Mammary epithelial cell (primary cell): ENCODE data around the gene ZNF48.

Experiments used
- EZH2 ChIP-seq: IDR thresholded peaks from 2 replicates; pipeline ENCODE4 v1.6.1; 2012; ENCODE audit warnings: low read length, inconsistent platforms, borderline replicate concordance
- TF ChIP-seq, protein P1 (sequence below), 2 donors: IDR thresholded peaks in 1 of 2; conservative IDR thresholded peaks in 1 of 2; 2 replicates each; pipeline ENCODE4 v1.5.1; 2011 to 2012; ENCODE audit warnings: inconsistent platforms in 2 of 2, low read length in 2 of 2, mild to moderate bottlenecking in 2 of 2, control low read depth in 1 of 2, low read depth in 1 of 2; ENCODE audit not compliant: insufficient read depth in 1 of 2; ENCODE audit errors: extremely low read depth in 1 of 2

DNA sequence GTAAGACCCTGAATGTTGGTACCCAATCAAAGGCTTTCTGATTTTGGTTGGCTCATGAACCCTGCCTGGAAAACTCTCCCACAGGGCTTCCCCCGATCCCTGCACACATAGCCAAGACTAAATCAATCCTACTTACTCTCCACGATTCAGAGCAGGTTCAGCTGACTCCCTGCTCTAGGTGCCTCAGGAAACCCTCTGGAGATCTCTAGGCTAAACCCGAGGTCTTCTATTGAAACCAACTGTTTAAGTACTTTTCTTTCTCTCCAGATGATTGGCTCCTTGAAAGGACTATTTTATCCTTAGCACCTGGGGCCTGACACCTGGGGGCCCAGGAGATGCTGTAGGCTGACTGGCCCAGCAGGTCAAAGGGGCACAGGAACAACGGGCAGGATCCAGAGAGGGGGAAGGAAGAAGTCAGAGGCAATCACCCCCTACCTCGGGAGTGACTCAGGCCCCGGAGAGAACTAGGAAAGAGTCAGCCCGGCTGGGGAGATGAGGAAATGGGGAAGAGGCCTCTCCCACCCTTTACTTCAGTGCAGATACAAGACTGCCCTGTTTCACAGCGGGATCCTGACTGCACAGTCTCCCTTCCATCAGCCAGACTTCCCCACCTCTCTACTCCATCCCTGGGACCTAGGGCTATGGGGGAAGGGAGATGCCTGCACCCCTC lies 27.0 kb upstream of the ZNF48 start:
- no peak for TF ChIP-seq EZH2
- TF ChIP-seq, protein P1, sequence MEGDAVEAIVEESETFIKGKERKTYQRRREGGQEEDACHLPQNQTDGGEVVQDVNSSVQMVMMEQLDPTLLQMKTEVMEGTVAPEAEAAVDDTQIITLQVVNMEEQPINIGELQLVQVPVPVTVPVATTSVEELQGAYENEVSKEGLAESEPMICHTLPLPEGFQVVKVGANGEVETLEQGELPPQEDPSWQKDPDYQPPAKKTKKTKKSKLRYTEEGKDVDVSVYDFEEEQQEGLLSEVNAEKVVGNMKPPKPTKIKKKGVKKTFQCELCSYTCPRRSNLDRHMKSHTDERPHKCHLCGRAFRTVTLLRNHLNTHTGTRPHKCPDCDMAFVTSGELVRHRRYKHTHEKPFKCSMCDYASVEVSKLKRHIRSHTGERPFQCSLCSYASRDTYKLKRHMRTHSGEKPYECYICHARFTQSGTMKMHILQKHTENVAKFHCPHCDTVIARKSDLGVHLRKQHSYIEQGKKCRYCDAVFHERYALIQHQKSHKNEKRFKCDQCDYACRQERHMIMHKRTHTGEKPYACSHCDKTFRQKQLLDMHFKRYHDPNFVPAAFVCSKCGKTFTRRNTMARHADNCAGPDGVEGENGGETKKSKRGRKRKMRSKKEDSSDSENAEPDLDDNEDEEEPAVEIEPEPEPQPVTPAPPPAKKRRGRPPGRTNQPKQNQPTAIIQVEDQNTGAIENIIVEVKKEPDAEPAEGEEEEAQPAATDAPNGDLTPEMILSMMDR (conservative IDR thresholded peaks at IDR 0.05 in 1 of 2, IDR thresholded peaks at IDR 0.05 in 1 of 2; ENCODE audit: extremely low read depth in 1 of 2, insufficient read depth in 1 of 2, low read depth in 1 of 2, low read length in 2 of 2): no peak
